C4-2B (cell line): ENCODE data around the gene ERI2.

Source experiments
- CTCF ChIP-seq: fragments of 450-650 bp; conservative IDR thresholded peaks from 2 replicates; pipeline ENCODE4 v1.5.1; 2017; ENCODE audit warnings: mild to moderate bottlenecking
- ZFX ChIP-seq: fragments of 450-650 bp; IDR thresholded peaks from 2 replicates; pipeline ENCODE4 v1.6.1; 2017

- no peak for TF ChIP-seq CTCF
- TF ChIP-seq ZFX = no peak
These were observed 19.8 kb upstream of the ERI2 start for GRCh38 chr16:20826039-20826566.
